GM19240 (cell line): ENCODE data around the gene ZNF217.
"Not testable (repeated sequence)": the region's sequence is repeated elsewhere in the genome, so short reads cannot be mapped to it uniquely, and the experiment has no call there.

Source experiments
- DNase-seq: peaks from one replicate; pipeline ENCODE4 v3.0.0; 2011; ENCODE audit warnings: low spot score; ENCODE audit not compliant: insufficient read length

ZNF217 gene

DNA sequence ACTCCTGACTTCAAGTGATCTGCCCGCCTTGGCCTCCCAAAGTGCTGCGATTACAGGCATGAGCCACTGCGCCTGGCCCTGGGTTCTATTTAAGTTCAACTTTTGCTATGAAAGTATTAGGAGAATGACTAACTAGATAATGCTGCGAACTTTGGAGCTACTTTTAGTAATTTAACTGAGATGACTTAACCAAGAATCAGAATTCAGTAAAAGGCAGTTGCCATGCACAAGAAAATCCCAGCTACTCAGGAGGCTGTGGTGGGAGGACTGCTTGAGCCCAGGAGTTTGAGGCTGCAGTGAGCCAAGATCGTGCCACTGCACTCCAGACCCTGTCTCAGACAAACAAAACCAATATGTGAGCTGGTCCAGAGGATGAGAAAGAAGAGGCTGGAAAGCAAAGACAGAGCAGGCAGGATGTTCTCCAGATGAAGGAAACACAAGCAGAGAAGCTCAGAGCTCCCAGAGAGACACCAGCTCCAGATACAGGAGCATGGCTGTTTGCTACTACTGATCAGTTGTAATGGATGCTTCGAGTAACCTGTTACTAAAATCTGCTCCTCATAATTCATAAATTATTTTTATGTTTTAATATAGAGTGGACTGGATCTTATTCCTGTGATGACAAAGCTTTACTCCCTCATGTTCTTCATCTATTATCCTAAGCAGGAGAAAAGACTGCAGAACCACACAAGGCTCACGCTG is 23.9 kb downstream of the ZNF217 start:
- no peak for DNase-seq

- DNase-seq, result no peak
Observed at GRCh38 chr20:53569005-53569404, 24.6 kb downstream of the ZNF217 start.

GRCh38 chr20:53568351-53568750 is 25.3 kb downstream of the ZNF217 start:
- DNase-seq, result no peak

DNA sequence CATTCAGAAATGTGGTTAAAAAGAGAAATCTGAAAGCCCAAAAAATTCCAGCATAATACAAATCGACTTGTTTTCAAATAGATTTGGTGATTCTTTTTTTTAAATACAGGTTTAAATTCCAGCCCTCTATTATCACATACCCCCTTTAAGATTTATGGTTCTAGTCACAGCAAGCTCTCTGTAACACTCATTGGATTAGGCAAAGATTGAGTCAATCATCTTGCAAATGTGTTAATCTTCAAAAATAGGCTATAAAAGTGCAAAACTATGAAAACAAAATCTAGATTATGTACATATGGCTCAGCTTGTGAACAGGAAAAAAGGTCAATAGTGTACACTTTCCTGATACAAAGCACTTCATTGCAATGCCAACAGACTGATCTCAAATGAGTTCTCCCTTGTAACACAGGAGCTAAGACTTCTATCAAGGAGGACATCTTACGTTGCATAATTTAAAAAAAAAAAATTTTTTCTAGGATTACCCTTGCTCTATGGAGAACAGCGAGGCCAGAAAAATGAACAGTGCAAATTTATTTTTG is 26.2 kb downstream of the ZNF217 start:
- DNase-seq, result no peak

GRCh38 chr20:53566623-53567022 is 27.0 kb downstream of the ZNF217 start:
- DNase-seq, result not testable (repeated sequence)

- DNase-seq, result no peak
Observed at GRCh38 chr20:53565254-53565653, 28.4 kb downstream of the ZNF217 start.

- DNase-seq, result not testable (repeated sequence)
Observed at GRCh38 chr20:53562104-53562764, 31.4 kb downstream of the ZNF217 start.

GRCh38 chr20:53561505-53561904 is 32.1 kb downstream of the ZNF217 start:
- DNase-seq, result no peak

- DNase-seq, result no peak
Observed at GRCh38 chr20:53559816-53560215, 33.8 kb downstream of the ZNF217 start.

DNA sequence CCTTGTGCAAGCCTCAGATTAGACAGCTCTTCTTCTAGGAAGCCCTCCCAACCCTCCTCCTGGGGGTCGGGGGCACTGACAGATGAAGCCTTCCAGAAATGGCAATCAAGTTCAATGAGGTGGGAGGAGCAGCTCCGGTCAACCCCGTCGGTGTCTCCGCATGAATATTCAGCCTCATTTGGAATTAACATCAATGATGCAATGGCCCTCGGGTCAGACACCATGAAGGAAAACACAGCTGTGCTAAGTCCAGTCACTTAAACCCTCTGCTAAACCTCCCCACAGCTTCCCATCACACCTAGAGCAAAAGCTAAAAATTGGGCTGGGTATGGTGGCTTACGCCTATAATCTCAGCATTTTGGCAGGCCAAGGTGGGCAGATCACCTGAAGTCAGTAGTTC is 36.5 kb downstream of the ZNF217 start:
- no peak for DNase-seq

DNA sequence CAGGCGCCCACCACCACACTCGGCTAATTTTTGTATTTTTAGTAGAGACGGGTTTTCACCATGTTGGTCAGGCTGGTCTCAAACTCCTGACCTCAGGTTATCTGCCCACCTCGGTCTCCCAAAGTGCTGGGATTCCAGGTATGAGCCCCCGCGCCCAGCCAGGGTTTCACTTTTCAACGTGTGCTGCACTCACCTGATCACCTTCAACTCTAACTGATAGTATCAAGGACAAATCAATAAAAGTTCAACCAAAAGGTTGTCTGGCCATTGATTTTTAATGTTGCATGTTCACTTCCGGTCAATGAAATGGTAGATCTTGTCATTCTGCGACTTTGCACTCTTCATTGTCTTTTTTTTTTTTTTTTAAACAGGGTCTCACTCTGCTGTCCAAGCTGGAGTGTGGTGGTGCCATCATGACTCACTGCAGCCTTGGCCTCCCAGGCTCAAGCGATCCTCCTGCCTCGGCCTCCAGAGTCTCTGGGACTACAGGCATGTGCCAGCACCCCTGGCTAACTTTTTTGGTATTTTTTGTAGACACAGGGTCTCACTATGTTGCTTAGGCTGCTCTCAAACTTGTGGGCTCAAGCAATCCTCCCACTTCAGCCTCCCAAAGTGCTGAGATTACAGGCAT is 37.3 kb downstream of the ZNF217 start:
- DNase-seq, result no peak

- DNase-seq, result no peak
Observed at GRCh38 chr20:53555816-53556215, 37.8 kb downstream of the ZNF217 start.

DNA sequence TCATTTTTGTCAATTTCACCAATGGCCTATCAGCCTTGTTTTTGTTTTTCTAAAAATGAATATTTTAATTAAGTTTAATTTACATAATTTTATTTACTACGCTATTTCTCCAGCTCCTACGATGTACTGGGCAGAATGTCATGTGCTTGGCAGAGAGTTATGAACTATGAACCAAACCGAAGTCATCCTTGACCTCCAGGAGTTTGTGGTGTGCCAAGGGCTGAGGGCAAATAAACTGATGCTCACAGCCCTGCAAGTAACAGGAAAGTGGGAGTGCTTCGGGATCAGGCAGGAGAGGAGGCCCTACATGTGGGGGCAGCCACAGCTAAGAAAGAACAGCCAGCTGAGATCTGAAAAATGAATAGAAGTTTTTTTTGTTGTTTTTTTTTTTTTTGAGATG is 38.6 kb downstream of the ZNF217 start:
- no peak for DNase-seq

- not testable (repeated sequence) for DNase-seq
Observed at GRCh38 chr20:53552572-53552893, 41.1 kb downstream of the ZNF217 start.

GRCh38 chr20:53551719-53552571 is 41.7 kb downstream of the ZNF217 start:
- DNase-seq, result not testable (repeated sequence)

DNA sequence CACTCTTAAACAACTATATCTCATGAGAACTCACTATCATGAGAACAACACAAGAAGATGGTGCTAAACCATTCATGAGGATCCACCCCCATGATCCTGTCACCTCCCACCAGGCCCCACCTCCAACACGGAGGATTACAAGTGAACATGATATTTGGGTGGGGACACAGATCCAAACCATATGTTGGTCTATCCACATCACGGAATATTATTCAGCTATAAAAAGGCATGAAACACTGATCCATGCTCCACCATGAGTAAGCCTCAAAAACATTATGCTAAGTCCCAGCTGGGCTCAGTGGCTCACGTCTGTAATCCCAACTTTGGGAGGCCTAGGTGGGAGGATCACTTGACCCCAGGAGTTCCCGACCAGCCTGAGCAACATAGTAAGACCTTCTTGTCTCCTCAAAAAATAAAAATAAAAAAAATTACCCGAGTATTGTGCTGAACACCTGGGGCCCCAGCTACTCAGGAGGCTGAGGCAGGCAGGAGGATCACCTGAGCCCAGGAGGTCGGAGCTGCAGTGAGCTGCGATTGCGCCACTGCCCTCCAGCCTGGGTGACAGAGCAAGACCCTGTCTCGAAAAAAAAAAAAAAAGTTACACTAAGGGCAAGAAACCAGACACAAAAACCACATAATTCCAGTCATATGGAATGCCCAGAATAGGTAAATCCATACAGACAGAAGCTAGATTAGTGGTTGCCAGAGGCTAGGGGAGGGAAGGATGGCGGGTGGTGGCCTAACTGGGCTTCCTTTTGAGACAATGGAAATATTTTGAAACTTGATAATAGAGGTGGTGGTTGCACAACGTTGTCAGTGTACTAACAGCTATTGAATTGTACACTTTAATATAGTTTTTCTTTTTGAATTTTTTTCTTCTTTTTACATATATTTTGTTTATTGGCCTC is 43.1 kb downstream of the ZNF217 start:
- no peak for DNase-seq

DNA sequence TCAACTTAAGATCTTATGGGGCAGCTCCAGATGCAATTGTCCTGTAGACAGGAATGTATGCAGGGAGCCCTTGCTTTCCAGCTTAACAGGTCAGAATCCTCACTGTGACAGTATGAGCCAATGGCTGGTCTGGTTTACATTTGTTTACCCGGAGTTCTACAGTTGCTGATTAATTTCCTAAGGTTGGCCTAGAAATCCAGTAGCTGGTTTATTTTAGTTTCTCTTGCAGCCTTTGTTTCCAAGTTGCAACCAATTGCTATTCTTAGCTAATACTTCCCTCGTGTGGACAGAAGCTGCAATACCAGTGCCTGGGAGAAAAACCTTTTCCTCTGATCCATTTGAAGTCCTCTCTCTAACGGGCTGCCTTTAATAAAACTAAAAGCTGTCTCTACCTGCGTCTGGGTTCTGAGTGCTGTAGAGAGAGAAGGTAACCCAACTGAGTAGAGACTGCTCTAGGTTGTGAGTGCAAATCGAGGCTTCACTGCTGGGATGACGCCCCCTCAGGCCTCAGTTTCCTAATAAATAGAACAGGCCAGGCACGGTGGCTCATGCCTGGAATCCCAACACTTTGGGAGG is 45.9 kb downstream of the ZNF217 start:
- no peak for DNase-seq

- no peak for DNase-seq
Observed at GRCh38 chr20:53539516-53539915, 54.1 kb downstream of the ZNF217 start.

GRCh38 chr20:53536382-53536781 is 57.3 kb downstream of the ZNF217 start:
- not testable (repeated sequence) for DNase-seq

- DNase-seq, result no peak
Observed at GRCh38 chr20:53535878-53536277, 57.8 kb downstream of the ZNF217 start.
